HuH-7 (cell line): ENCODE measurements around the gene ARPC2.

Source experiments
- DNase-seq: peaks from one replicate; pipeline ENCODE4 v3.0.0; 2011; ENCODE audit warnings: low spot score

ARPC2 gene

GRCh38 chr2:218290316-218291261 lies 73.6 kb downstream of the ARPC2 start:
- no peak for DNase-seq

- no peak for DNase-seq
Observed at GRCh38 chr2:218291318-218292047, 74.5 kb downstream of the ARPC2 start.

- peak; percentile 86 for DNase-seq
Observed at GRCh38 chr2:218292048-218293014, 75.3 kb downstream of the ARPC2 start, which contains the start of gene TMBIM1. TSS of gene TMBIM1 (minus strand) at chr2:218292503. CDS start at chr2:218282141, 10,362 bp downstream.

- DNase-seq: no peak
Observed at GRCh38 chr2:218293715-218294429, 76.9 kb downstream of the ARPC2 start.

- DNase-seq: no peak
Observed at GRCh38 chr2:218294430-218295022, 77.5 kb downstream of the ARPC2 start.

GRCh38 chr2:218295029-218295428 lies 78.0 kb downstream of the ARPC2 start:
- no peak for DNase-seq

- DNase-seq: no peak
Observed at GRCh38 chr2:218296200-218296599, 79.2 kb downstream of the ARPC2 start.

GRCh38 chr2:218296847-218297246 lies 79.9 kb downstream of the ARPC2 start:
- DNase-seq: no peak

GRCh38 chr2:218298314-218298875 lies 81.4 kb downstream of the ARPC2 start:
- no peak for DNase-seq

- no peak for DNase-seq
Observed at GRCh38 chr2:218300141-218300540, 83.2 kb downstream of the ARPC2 start.

GRCh38 chr2:218301176-218301819 lies 84.3 kb downstream of the ARPC2 start:
- DNase-seq: peak; percentile 40
